GM15510 (cell line): Measurements from ENCODE around the gene PPBP.

Experiments used
- POLR2A ChIP-seq: IDR thresholded peaks from 3 replicates; pipeline ENCODE4 v1.6.1; 2011; ENCODE audit warnings: borderline replicate concordance; ENCODE audit not compliant: insufficient read length; ENCODE audit errors: extremely low read depth

The PPBP gene, protein sequence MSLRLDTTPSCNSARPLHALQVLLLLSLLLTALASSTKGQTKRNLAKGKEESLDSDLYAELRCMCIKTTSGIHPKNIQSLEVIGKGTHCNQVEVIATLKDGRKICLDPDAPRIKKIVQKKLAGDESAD

GRCh38 chr4:73988061-73988460 is at the start of gene PPBP:
Gene PPBP, minus strand, starts transcription at chr4:73988190. Its CDS starts 87 bp downstream, at chr4:73988103.
- no peak for TF ChIP-seq POLR2A

- no peak for TF ChIP-seq POLR2A
Measured at GRCh38 chr4:74037076-74037955, 49.3 kb upstream of the PPBP start.

GRCh38 chr4:74033739-74034138 is 45.7 kb upstream of the PPBP start:
- no peak for TF ChIP-seq POLR2A

DNA sequence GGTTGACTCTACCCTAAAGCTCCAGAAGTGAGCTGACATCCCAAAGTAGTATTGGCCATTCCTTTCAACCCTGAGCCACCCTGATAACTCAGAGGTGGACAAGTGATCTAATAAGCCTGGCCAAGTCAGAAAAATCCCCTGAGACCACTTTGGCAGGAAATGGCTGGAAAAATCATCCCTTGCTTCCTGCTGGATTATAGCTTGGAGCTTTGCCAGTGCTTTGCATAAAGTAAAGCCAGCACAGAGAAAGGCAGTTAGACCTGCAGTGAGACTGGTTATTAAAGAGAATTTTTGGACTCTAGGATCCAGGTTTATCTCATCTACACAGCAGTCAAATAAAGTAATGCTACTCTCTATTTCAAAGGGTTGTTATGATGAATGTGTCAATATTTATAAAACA is 44.1 kb upstream of the PPBP start:
- TF ChIP-seq POLR2A, result no peak

DNA sequence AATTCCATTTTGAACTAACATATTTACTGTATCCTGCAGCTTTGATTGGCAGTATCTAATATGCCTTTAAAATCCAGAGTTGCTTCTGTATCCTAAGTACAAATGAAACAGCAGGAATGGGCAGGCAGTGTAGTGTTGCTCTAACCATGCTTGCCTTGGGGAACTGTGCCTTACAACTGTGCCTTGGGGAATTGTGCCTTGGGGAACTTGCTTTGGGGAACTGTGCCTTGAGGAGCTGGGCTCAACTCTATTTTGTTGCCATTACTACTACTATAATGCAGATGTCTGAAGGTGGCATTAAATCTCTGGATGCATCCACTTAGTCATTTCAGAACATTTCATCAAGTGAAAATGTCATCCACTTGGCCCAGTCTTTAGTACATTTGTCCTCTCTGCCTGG is 43.6 kb upstream of the PPBP start:
- no peak for TF ChIP-seq POLR2A

DNA sequence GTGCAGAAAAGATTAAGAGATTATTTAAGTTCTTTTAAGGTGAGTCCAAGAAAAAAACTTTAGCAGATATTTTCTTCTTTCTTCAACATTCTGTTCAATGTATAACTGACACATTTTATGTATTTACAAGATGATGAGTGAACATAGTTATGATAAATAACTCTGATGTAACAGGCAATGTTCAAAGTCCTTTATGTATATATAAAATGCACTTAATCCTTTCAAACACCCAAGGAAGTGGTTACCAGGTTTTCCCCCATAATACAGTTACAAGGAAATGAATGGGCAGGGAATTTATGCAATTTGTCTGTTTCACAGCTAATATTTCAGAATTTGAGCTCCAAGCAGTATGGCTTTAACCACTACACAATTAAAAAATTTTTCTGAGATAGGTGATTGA is 42.3 kb upstream of the PPBP start:
- TF ChIP-seq POLR2A, result no peak

GRCh38 chr4:74028504-74028903 is 40.5 kb upstream of the PPBP start:
- TF ChIP-seq POLR2A, result no peak

DNA sequence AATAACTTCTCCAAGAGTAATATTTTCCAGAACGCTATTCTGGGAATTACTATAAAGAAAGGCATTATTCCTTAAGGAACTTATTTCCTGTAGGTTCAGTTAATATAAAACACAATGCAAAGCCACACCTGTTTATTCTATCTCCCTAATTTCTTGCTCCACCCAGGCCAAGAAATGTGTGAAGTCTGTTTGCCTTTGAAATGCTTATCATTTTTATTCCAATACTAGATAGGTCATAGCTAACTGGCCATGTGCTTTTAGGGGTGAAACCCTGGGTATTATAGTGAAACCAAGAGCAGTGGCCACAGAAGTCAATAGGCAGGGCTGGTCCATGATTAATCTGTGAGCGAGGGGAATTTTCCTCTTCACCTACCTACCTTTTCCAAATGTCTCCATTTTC is 35.7 kb upstream of the PPBP start:
- TF ChIP-seq POLR2A, result no peak

GRCh38 chr4:74021601-74022000 is 33.6 kb upstream of the PPBP start:
- no peak for TF ChIP-seq POLR2A

GRCh38 chr4:74018771-74019170 is 30.8 kb upstream of the PPBP start:
- TF ChIP-seq POLR2A, result no peak

DNA sequence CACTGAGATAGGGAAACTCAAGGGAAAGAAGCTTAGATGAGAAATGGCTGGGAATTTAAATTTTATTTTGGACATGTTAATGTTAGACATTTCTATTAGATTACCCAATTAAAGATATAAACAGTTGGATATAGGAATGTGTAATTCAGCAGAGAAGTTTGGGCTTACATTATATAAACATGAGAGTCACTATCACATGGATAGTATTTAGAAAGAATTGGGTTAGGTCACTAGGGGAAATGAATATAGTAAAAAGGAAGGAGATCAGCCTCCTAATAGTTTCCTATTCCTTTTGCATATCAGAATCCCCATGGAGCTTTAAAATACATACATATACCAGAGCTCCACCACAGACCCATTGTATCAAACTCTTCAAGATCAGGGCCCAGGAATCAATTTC is 30.1 kb upstream of the PPBP start:
- no peak for TF ChIP-seq POLR2A

DNA sequence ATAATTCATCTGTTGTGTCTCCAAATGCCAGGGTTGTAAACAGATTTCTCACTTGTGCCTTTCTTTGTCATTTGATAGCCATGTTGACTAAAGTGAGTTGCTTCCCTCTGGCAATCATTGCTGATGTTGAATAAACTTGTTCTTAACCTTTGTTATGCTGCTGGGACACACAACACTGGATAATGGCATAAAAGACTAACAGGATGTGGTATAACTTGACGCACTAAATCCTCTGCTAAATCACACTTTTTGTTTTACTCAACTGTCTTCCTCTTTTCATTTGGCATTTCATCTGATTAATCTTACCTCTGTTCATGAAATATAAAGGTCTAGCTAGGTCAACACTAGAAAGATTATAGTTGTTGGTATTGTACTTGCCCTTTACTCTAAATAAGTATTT is 28.1 kb upstream of the PPBP start:
- no peak for TF ChIP-seq POLR2A

- TF ChIP-seq POLR2A, result no peak
Measured at GRCh38 chr4:74015126-74015780, 27.3 kb upstream of the PPBP start.

GRCh38 chr4:74014332-74014731 is 26.3 kb upstream of the PPBP start:
- no peak for TF ChIP-seq POLR2A

DNA sequence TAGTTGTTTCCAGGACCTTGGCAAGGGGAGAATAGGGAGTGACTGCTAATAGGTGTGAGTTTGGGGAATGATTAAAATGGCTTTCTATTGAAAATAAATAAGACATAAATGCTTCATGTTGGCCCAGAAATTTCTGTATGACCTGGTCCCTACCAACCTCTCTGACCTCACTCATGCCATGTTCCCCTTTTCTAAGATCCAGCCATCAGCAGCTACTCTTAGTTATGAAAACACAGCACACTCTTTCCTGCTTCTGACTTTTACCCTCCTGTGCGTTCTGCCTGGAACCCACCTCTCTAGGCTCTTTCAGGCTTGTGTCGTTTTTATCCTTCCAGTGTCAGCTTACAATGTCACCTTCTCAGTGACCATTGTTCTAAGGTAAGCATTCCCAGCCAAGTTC is 25.3 kb upstream of the PPBP start:
- TF ChIP-seq POLR2A, result no peak

- TF ChIP-seq POLR2A, result no peak
Measured at GRCh38 chr4:74012130-74012529, 24.1 kb upstream of the PPBP start.

- no peak for TF ChIP-seq POLR2A
Measured at GRCh38 chr4:74009307-74009706, 21.3 kb upstream of the PPBP start.

- TF ChIP-seq POLR2A, result no peak
Measured at GRCh38 chr4:74006009-74006476, 18.1 kb upstream of the PPBP start.
